GM19395 (cell line): ENCODE data around the gene KRT1.

ENCODE experiments used
- ATAC-seq: cut with Tn5 transposase; IDR thresholded peaks from one replicate; pipeline ENCODE4 v1.9.1; 2021; ENCODE audit warnings: mild to moderate bottlenecking, moderate library complexity; ENCODE audit not compliant: unreplicated experiment

Gene KRT1

GRCh38 chr12:52662093-52662917 lies 17.9 kb downstream of the KRT1 start:
- no peak for ATAC-seq

- no peak for ATAC-seq
Observed at GRCh38 chr12:52661668-52662067, 18.5 kb downstream of the KRT1 start.

- no peak for ATAC-seq
Observed at GRCh38 chr12:52660934-52661499, 19.2 kb downstream of the KRT1 start.

- ATAC-seq: no peak
Observed at GRCh38 chr12:52659951-52660350, 20.3 kb downstream of the KRT1 start.

- ATAC-seq: no peak
Observed at GRCh38 chr12:52659395-52659794, 20.8 kb downstream of the KRT1 start.

- no peak for ATAC-seq
Observed at GRCh38 chr12:52658196-52658595, 22.0 kb downstream of the KRT1 start.

GRCh38 chr12:52657250-52657902 lies 22.8 kb downstream of the KRT1 start:
- ATAC-seq: no peak

GRCh38 chr12:52656616-52657015 lies 23.6 kb downstream of the KRT1 start:
- ATAC-seq: no peak

GRCh38 chr12:52655720-52656124 lies 24.5 kb downstream of the KRT1 start:
- ATAC-seq: no peak

- ATAC-seq: no peak
Observed at GRCh38 chr12:52655251-52655650, 25.0 kb downstream of the KRT1 start.

- ATAC-seq: no peak
Observed at GRCh38 chr12:52651726-52652261, 28.4 kb downstream of the KRT1 start, which contains the start of gene KRT2. TSS of gene KRT2 (minus strand) at chr12:52652211. CDS start at chr12:52652142, 69 bp downstream.

- ATAC-seq: no peak
Observed at GRCh38 chr12:52650520-52651081, 29.6 kb downstream of the KRT1 start.

GRCh38 chr12:52649066-52649465 lies 31.1 kb downstream of the KRT1 start:
- ATAC-seq: no peak

- no peak for ATAC-seq
Observed at GRCh38 chr12:52648012-52648550, 32.1 kb downstream of the KRT1 start.

- no peak for ATAC-seq
Observed at GRCh38 chr12:52647601-52648000, 32.6 kb downstream of the KRT1 start.

GRCh38 chr12:52646613-52647012 lies 33.6 kb downstream of the KRT1 start:
- no peak for ATAC-seq

- ATAC-seq: no peak
Observed at GRCh38 chr12:52645982-52646381, 34.2 kb downstream of the KRT1 start.

- no peak for ATAC-seq
Observed at GRCh38 chr12:52645120-52645761, 35.0 kb downstream of the KRT1 start.

- no peak for ATAC-seq
Observed at GRCh38 chr12:52644078-52644415, 36.2 kb downstream of the KRT1 start.

- no peak for ATAC-seq
Observed at GRCh38 chr12:52643233-52644077, 36.8 kb downstream of the KRT1 start.
